IPS-15b (cell line): Measurements from ENCODE around the gene NDRG2.
"Not testable (repeated sequence)": the region's sequence is repeated elsewhere in the genome, so short reads cannot be mapped to it uniquely, and the experiment has no call there.

ENCODE experiments used
- H3K27me3 ChIP-seq: one replicate; pipeline ENCODE4 v1.6.1; 2013; ENCODE audit warnings: low read length; ENCODE audit not compliant: control insufficient read depth, insufficient read depth
- H3K36me3 ChIP-seq: one replicate; pipeline ENCODE4 v1.6.1; 2013; ENCODE audit warnings: low read length; ENCODE audit not compliant: control insufficient read depth, insufficient read depth
- H3K4me1 ChIP-seq: one replicate; pipeline ENCODE4 v1.6.1; 2013; ENCODE audit warnings: mild to moderate bottlenecking, low read length; ENCODE audit not compliant: control insufficient read depth, insufficient read depth
- H3K4me3 ChIP-seq: one replicate; pipeline ENCODE4 v1.5.1; 2013; ENCODE audit warnings: low read depth, low read length
- H3K9ac ChIP-seq: one replicate; pipeline ENCODE4 v1.6.1; 2013; ENCODE audit warnings: low read depth, mild to moderate bottlenecking, low read length
- H3K9me3 ChIP-seq: one replicate; pipeline ENCODE4 v1.6.1; 2013; ENCODE audit warnings: mild to moderate bottlenecking, low read length; ENCODE audit not compliant: control insufficient read depth, insufficient read depth

NDRG2 gene

GRCh38 chr14:21053184-21054122 lies 28.6 kb upstream of the NDRG2 start:
- H3K36me3 ChIP-seq, result no peaks in the 10 kb centered on the region
- no peaks in the 10 kb centered on the region for H3K9me3 ChIP-seq
- H3K27me3 ChIP-seq, result peaks cover 3% of the 10 kb centered on the region
- H3K4me1 ChIP-seq, result no peaks in the 10 kb centered on the region
- no peak overlapping the region for H3K4me3 ChIP-seq
- no peak overlapping the region for H3K9ac ChIP-seq

GRCh38 chr14:21050597-21050996 lies 25.7 kb upstream of the NDRG2 start:
- no peaks in the 10 kb centered on the region for H3K4me1 ChIP-seq
- no peak overlapping the region for H3K9ac ChIP-seq
- H3K36me3 ChIP-seq, result no peaks in the 10 kb centered on the region
- H3K27me3 ChIP-seq, result peaks cover 2% of the 10 kb centered on the region
- H3K9me3 ChIP-seq, result no peaks in the 10 kb centered on the region
- H3K4me3 ChIP-seq, result no peak overlapping the region

GRCh38 chr14:21049271-21049673 lies 24.4 kb upstream of the NDRG2 start:
- Histone ChIP-seq H3K27me3 (peaks cover 2% of the 10 kb centered on the region), H3K4me3 (no peak overlapping the region), H3K36me3 (no peaks in the 10 kb centered on the region), H3K9ac (no peak overlapping the region), H3K9me3 (no peaks in the 10 kb centered on the region), H3K4me1 (no peaks in the 10 kb centered on the region)

GRCh38 chr14:21048638-21049037 lies 23.8 kb upstream of the NDRG2 start:
- Histone ChIP-seq H3K4me1 (no peaks in the 10 kb centered on the region), H3K9ac (no peak overlapping the region), H3K36me3 (no peaks in the 10 kb centered on the region), H3K9me3 (no peaks in the 10 kb centered on the region), H3K27me3 (peaks cover 2% of the 10 kb centered on the region), H3K4me3 (no peak overlapping the region)

- Histone ChIP-seq H3K4me1 (no peaks in the 10 kb centered on the region), H3K4me3 (no peak overlapping the region), H3K9me3 (no peaks in the 10 kb centered on the region), H3K36me3 (no peaks in the 10 kb centered on the region), H3K9ac (no peak overlapping the region), H3K27me3 (peaks cover 2% of the 10 kb centered on the region)
Measured at GRCh38 chr14:21047378-21047781, 22.5 kb upstream of the NDRG2 start.

- H3K9ac ChIP-seq, result no peak overlapping the region
- peaks cover 2% of the 10 kb centered on the region for H3K27me3 ChIP-seq
- H3K36me3 ChIP-seq, result no peaks in the 10 kb centered on the region
- peaks cover 8% of the 10 kb centered on the region for H3K4me1 ChIP-seq
- H3K9me3 ChIP-seq, result no peaks in the 10 kb centered on the region
- H3K4me3 ChIP-seq, result no peak overlapping the region
Measured at GRCh38 chr14:21043974-21044618, 19.2 kb upstream of the NDRG2 start.

GRCh38 chr14:21043387-21043973 lies 18.6 kb upstream of the NDRG2 start:
- H3K9me3 ChIP-seq, result no peaks in the 10 kb centered on the region
- no peaks in the 10 kb centered on the region for H3K36me3 ChIP-seq
- peaks cover 2% of the 10 kb centered on the region for H3K27me3 ChIP-seq
- peaks cover 12% of the 10 kb centered on the region for H3K4me1 ChIP-seq
- H3K4me3 ChIP-seq, result no peak overlapping the region
- no peak overlapping the region for H3K9ac ChIP-seq

- Histone ChIP-seq H3K9ac (no peak overlapping the region), H3K36me3 (no peaks in the 10 kb centered on the region), H3K9me3 (no peaks in the 10 kb centered on the region), H3K4me1 (peaks cover 13% of the 10 kb centered on the region), H3K27me3 (no peaks in the 10 kb centered on the region), H3K4me3 (no peak overlapping the region)
Measured at GRCh38 chr14:21042918-21043317, 18.1 kb upstream of the NDRG2 start.

- H3K9ac ChIP-seq, result no peak within 1 kb of the TSS
- H3K27me3 ChIP-seq, result no peaks in the 10 kb centered on the region
- H3K36me3 ChIP-seq, result no peaks in the 10 kb centered on the region
- H3K9me3 ChIP-seq, result no peaks in the 10 kb centered on the region
- H3K4me1 ChIP-seq, result peaks cover 13% of the 10 kb centered on the region
- no peak within 1 kb of the TSS for H3K4me3 ChIP-seq
Measured at GRCh38 chr14:21041676-21042433, 17.0 kb upstream of the NDRG2 start, which contains the start of gene RNASE7. Gene RNASE7 (plus strand): TSS chr14:21042362. CDS start chr14:21042993, 631 bp downstream.

- not testable (repeated sequence) for H3K4me3 ChIP-seq, H3K9ac ChIP-seq, H3K36me3 ChIP-seq, H3K9me3 ChIP-seq, H3K27me3 ChIP-seq
- H3K4me1 ChIP-seq, result peaks cover 13% of the 10 kb centered on the region
Measured at GRCh38 chr14:21040941-21041340, 16.1 kb upstream of the NDRG2 start.

GRCh38 chr14:21040370-21040925 lies 15.6 kb upstream of the NDRG2 start:
- Histone ChIP-seq H3K27me3 (no peaks in the 10 kb centered on the region), H3K9ac (no peak overlapping the region), H3K9me3 (no peaks in the 10 kb centered on the region), H3K36me3 (no peaks in the 10 kb centered on the region), H3K4me3 (no peak overlapping the region), H3K4me1 (peaks cover 13% of the 10 kb centered on the region)
